GM11168 (cell line): ENCODE results near the gene TXNDC5.

Experiments
- in situ Hi-C: fragments of 300-500 bp; cut with MboI; formaldehyde crosslinking; loops from one replicate; pipeline ENCODE4 v1.12.0; 2022; ENCODE audit warnings: low sequenced_read_pairs; ENCODE audit not compliant: unreplicated experiment

The TXNDC5 gene

GRCh38 chr6:7914991-7915789 lies 4.6 kb upstream of the TXNDC5 start:
- in situ Hi-C loops = loop anchor here (5.0 kb wide), 1 partner anchor 47 kb away; no protein-coding TSS in a partner anchor

- in situ Hi-C loops = no loop called here
These were observed 3.7 kb upstream of the TXNDC5 start for GRCh38 chr6:7914311-7914710.

- in situ Hi-C loops = no loop called here
These were observed 2.3 kb upstream of the TXNDC5 start for GRCh38 chr6:7912736-7913517.

GRCh38 chr6:7912024-7912423 lies 1.4 kb upstream of the TXNDC5 start:
- in situ Hi-C loops = no loop called here

GRCh38 chr6:7911345-7911725 lies 747 bp upstream of the TXNDC5 start:
- in situ Hi-C loops = no loop called here

GRCh38 chr6:7910298-7910653 lies 312 bp downstream of the TXNDC5 start:
- in situ Hi-C loops = no loop called here

- in situ Hi-C loops = no loop called here
These were observed 988 bp downstream of the TXNDC5 start for GRCh38 chr6:7909323-7910276.

GRCh38 chr6:7907159-7907558 lies 3.4 kb downstream of the TXNDC5 start:
- in situ Hi-C loops = no loop called here

GRCh38 chr6:7906741-7907140 lies 3.8 kb downstream of the TXNDC5 start:
- in situ Hi-C loops = no loop called here

- in situ Hi-C loops = no loop called here
These were observed 5.2 kb downstream of the TXNDC5 start for GRCh38 chr6:7905416-7905815.

- in situ Hi-C loops = loop anchor here (5.0 kb wide), 1 partner anchor 83 kb away; no protein-coding TSS in a partner anchor
These were observed 5.8 kb downstream of the TXNDC5 start for GRCh38 chr6:7904654-7905319.

GRCh38 chr6:7903673-7904072 lies 6.9 kb downstream of the TXNDC5 start:
- in situ Hi-C loops = loop anchor here (5.0 kb wide), 1 partner anchor 84 kb away; no protein-coding TSS in a partner anchor

- in situ Hi-C loops = loop anchor here (5.0 kb wide), 1 partner anchor 84 kb away; no protein-coding TSS in a partner anchor
These were observed 7.7 kb downstream of the TXNDC5 start for GRCh38 chr6:7902867-7903266.

GRCh38 chr6:7902221-7902620 lies 8.4 kb downstream of the TXNDC5 start:
- in situ Hi-C loops = loop anchor here (5.0 kb wide), 1 partner anchor 85 kb away; no protein-coding TSS in a partner anchor

- in situ Hi-C loops = loop anchor here (5.0 kb wide), 1 partner anchor 86 kb away; no protein-coding TSS in a partner anchor
These were observed 8.8 kb downstream of the TXNDC5 start for GRCh38 chr6:7901780-7902179.

- in situ Hi-C loops = loop anchor here (5.0 kb wide), 1 partner anchor 86 kb away; no protein-coding TSS in a partner anchor
These were observed 9.5 kb downstream of the TXNDC5 start for GRCh38 chr6:7901056-7901455.

- in situ Hi-C loops = loop anchor here (5.0 kb wide), 1 partner anchor 87 kb away; no protein-coding TSS in a partner anchor
These were observed 10.0 kb downstream of the TXNDC5 start for GRCh38 chr6:7900621-7901020.

GRCh38 chr6:7899889-7900213 lies 10.7 kb downstream of the TXNDC5 start:
- in situ Hi-C loops = loop anchor here (5.0 to 10.0 kb wide), 2 partner anchors 87 to 175 kb away; partner anchors contain the start of gene BMP6

GRCh38 chr6:7899101-7899888 lies 11.3 kb downstream of the TXNDC5 start:
- in situ Hi-C loops = loop anchor here (10.0 kb wide), 1 partner anchor 174 kb away; the partner anchor contains the start of gene BMP6
